ENCODE data around the gene GALNT15.

Gene GALNT15

GRCh38 chr3:16148213-16148612 lies 26.3 kb upstream of the GALNT15 start:
- TF ChIP-seq EP300 (IDR thresholded peaks at IDR 0.05; ENCODE audit: borderline replicate concordance): no peak
- no peak for TF ChIP-seq TCF12 (IDR thresholded peaks at IDR 0.05; ENCODE audit: low read depth)
- TF ChIP-seq CEBPB (IDR thresholded peaks at IDR 0.05): no peak

GRCh38 chr3:16148783-16149182 lies 25.7 kb upstream of the GALNT15 start:
- TF ChIP-seq NFIC (IDR thresholded peaks at IDR 0.05): peak; percentile 90
- TF ChIP-seq REST (IDR thresholded peaks at IDR 0.05; ENCODE audit: low read depth): no peak
- TF ChIP-seq FOXM1 (IDR thresholded peaks at IDR 0.05; ENCODE audit: borderline replicate concordance, low read depth): no peak
- 0 out of 2 replicates have a peak, but pooled peaks have one; percentile 17 for TF ChIP-seq MAX (IDR thresholded peaks at IDR 0.05)
- peak; percentile 46; the same call in 1 of the 2 replicates for TF ChIP-seq EP300 (IDR thresholded peaks at IDR 0.05; ENCODE audit: borderline replicate concordance)
- peak; percentile 41; the same call in 1 of the 2 replicates for TF ChIP-seq TCF12 (IDR thresholded peaks at IDR 0.05; ENCODE audit: low read depth)
- peak; percentile 35; the same call in 1 of the 2 replicates for TF ChIP-seq USF1 (IDR thresholded peaks at IDR 0.05)

- TF ChIP-seq EGR1 (IDR thresholded peaks at IDR 0.05) (no peak), TAF1 (IDR thresholded peaks at IDR 0.05; ENCODE audit: low read depth) (no peak), REST (IDR thresholded peaks at IDR 0.05; ENCODE audit: low read depth) (no peak), MAX (IDR thresholded peaks at IDR 0.05) (no peak), CEBPB (IDR thresholded peaks at IDR 0.05) (no peak), ZBTB7A (IDR thresholded peaks at IDR 0.05; ENCODE audit: low read depth) (no peak), TEAD4 (IDR thresholded peaks at IDR 0.05) (no peak), YY1 (IDR thresholded peaks at IDR 0.05; ENCODE audit: low read depth) (no peak), NFIC (IDR thresholded peaks at IDR 0.05) (no peak), FOXM1 (IDR thresholded peaks at IDR 0.05; ENCODE audit: borderline replicate concordance, low read depth) (no peak), CREB1 (IDR thresholded peaks at IDR 0.05; ENCODE audit: low read depth) (no peak), USF1 (IDR thresholded peaks at IDR 0.05) (no peak), TCF12 (IDR thresholded peaks at IDR 0.05; ENCODE audit: low read depth) (no peak), RAD21 (IDR thresholded peaks at IDR 0.05; ENCODE audit: low read depth) (no peak), EP300 (IDR thresholded peaks at IDR 0.05; ENCODE audit: borderline replicate concordance) (no peak)
These were observed 24.2 kb upstream of the GALNT15 start for GRCh38 chr3:16150285-16150684.

- TF ChIP-seq CREB1 (IDR thresholded peaks at IDR 0.05; ENCODE audit: low read depth): no peak
- TF ChIP-seq TEAD4 (IDR thresholded peaks at IDR 0.05): no peak
- no peak for TF ChIP-seq ZBTB7A (IDR thresholded peaks at IDR 0.05; ENCODE audit: low read depth)
These were observed 23.4 kb upstream of the GALNT15 start for GRCh38 chr3:16151109-16151508.

GRCh38 chr3:16168211-16168610 lies 6.3 kb upstream of the GALNT15 start:
- TF ChIP-seq FOXM1 (IDR thresholded peaks at IDR 0.05; ENCODE audit: borderline replicate concordance, low read depth) (no peak), ZBTB7A (IDR thresholded peaks at IDR 0.05; ENCODE audit: low read depth) (no peak), CEBPB (IDR thresholded peaks at IDR 0.05) (no peak), RAD21 (IDR thresholded peaks at IDR 0.05; ENCODE audit: low read depth) (no peak)

- TF ChIP-seq FOXM1 (IDR thresholded peaks at IDR 0.05; ENCODE audit: borderline replicate concordance, low read depth) (no peak), CEBPB (IDR thresholded peaks at IDR 0.05) (no peak), REST (IDR thresholded peaks at IDR 0.05; ENCODE audit: low read depth) (no peak), TCF12 (IDR thresholded peaks at IDR 0.05; ENCODE audit: low read depth) (no peak), EGR1 (IDR thresholded peaks at IDR 0.05) (no peak), TEAD4 (IDR thresholded peaks at IDR 0.05) (no peak), ZBTB7A (IDR thresholded peaks at IDR 0.05; ENCODE audit: low read depth) (no peak), TAF1 (IDR thresholded peaks at IDR 0.05; ENCODE audit: low read depth) (no peak), EP300 (IDR thresholded peaks at IDR 0.05; ENCODE audit: borderline replicate concordance) (no peak), RAD21 (IDR thresholded peaks at IDR 0.05; ENCODE audit: low read depth) (no peak), MAX (IDR thresholded peaks at IDR 0.05) (no peak), YY1 (IDR thresholded peaks at IDR 0.05; ENCODE audit: low read depth) (no peak), USF1 (IDR thresholded peaks at IDR 0.05) (no peak), CREB1 (IDR thresholded peaks at IDR 0.05; ENCODE audit: low read depth) (no peak)
These were observed 3.5 kb upstream of the GALNT15 start for GRCh38 chr3:16171009-16171408.

Measured in Ishikawa (cell line).